ENCODE data around the gene DEDD2. TPM values are rescaled to one million over a fixed set of nuclear protein-coding genes. Genes with fewer than 3 reads are reported as not detected.

Gene DEDD2
- polyA plus RNA-seq, 6 donors from 2014 or later: 127 to 150 (median 140) TPM

Other genes with a start within 250 kb of the DEDD2 start
- gene ATP1A3, start 223.4 kb downstream of the DEDD2 start, polyA plus RNA-seq (ENCODE audit: low read depth in 6 of 6): 1 to 10 TPM in 1 of 6 donors, under 1 TPM in 4, not detected in 1; 0.29 to 1.1 (median 0.45) TPM
- not detected for gene GRIK5, start 147.5 kb downstream of the DEDD2 start, polyA plus RNA-seq (ENCODE audit: low read depth in 6 of 6)
- gene ZNF574, start 141.5 kb downstream of the DEDD2 start, polyA plus RNA-seq (ENCODE audit: low read depth in 6 of 6): 10 to 100 TPM in 5 of 6 donors, 1 to 10 TPM in 1; 6.0 to 27.0 (median 12.2) TPM
- 10 to 100 TPM; 16.5 to 96.9 (median 24.0) TPM for gene POU2F2, start 85.2 kb downstream of the DEDD2 start, polyA plus RNA-seq (ENCODE audit: low read depth in 6 of 6)
- gene ZNF526, start 2.6 kb upstream of the DEDD2 start, polyA plus RNA-seq (ENCODE audit: low read depth in 6 of 6): 1 to 10 TPM in 5 of 6 donors, not detected in 1; 4.0 to 8.6 (median 5.1) TPM
- gene GSK3A, start 24.9 kb upstream of the DEDD2 start, polyA plus RNA-seq (ENCODE audit: low read depth in 6 of 6): 10 to 100 TPM; 11.7 to 30.9 (median 18.3) TPM
- gene ERF, start 37.5 kb upstream of the DEDD2 start, polyA plus RNA-seq (ENCODE audit: low read depth in 6 of 6): 1 to 10 TPM in 5 of 6 donors, under 1 TPM in 1; 0.68 to 8.2 (median 3.8) TPM
- 1 to 10 TPM in 5 of 6 donors, under 1 TPM in 1; 0.05 to 5.3 (median 2.1) TPM for gene CIC, start 51.6 kb upstream of the DEDD2 start, polyA plus RNA-seq (ENCODE audit: low read depth in 6 of 6)
- gene PRR19, start 84.5 kb upstream of the DEDD2 start, polyA plus RNA-seq (ENCODE audit: low read depth in 6 of 6): under 1 TPM in 3 of 6 donors, not detected in 3; 0.25 to 0.51 (median 0.34) TPM
- gene PAFAH1B3, start 84.9 kb upstream of the DEDD2 start, polyA plus RNA-seq (ENCODE audit: low read depth in 6 of 6): 10 to 100 TPM; 12.3 to 25.9 (median 24.4) TPM
- not detected for gene TMEM145, start 95.6 kb upstream of the DEDD2 start, polyA plus RNA-seq (ENCODE audit: low read depth in 6 of 6)
- 1 to 10 TPM in 1 of 6 donors, under 1 TPM in 4, not detected in 1; 0.34 to 1.5 (median 0.45) TPM for gene MEGF8, start 108.0 kb upstream of the DEDD2 start, polyA plus RNA-seq (ENCODE audit: low read depth in 6 of 6)
- gene CNFN, start 172.6 kb upstream of the DEDD2 start, polyA plus RNA-seq (ENCODE audit: low read depth in 6 of 6): 10 to 100 TPM; 24.1 to 53.3 (median 37.7) TPM
- gene LIPE, start 209.7 kb upstream of the DEDD2 start, polyA plus RNA-seq (ENCODE audit: low read depth in 6 of 6): 10 to 100 TPM in 4 of 6 donors, 1 to 10 TPM in 2; 7.2 to 16.5 (median 11.6) TPM
- not detected for gene CXCL17, start 225.3 kb upstream of the DEDD2 start, polyA plus RNA-seq (ENCODE audit: low read depth in 6 of 6)

All from naive B cell (primary cell).